Left lung (tissue), 10 donors: ENCODE results near the gene EIPR1. TPM values are rescaled to one million over a fixed set of nuclear protein-coding genes. Genes with fewer than 3 reads are reported as not detected.
A peak's percentile ranks its signal among the peaks of the same experiment; 100 is the strongest.

Experiments
- ATAC-seq: fragments of 200-7000 bp; cut with Tn5 transposase; one replicate; pipeline ENCODE4 v1.9.1; 2020; ENCODE audit warnings: moderate library complexity
- DNase-seq, 4 donors: peaks; one replicate each; pipeline ENCODE4 v3.0.0-alpha.2; 2013 to 2020
- H3K27ac ChIP-seq, 2 donors: fragments of 200-600 bp; sonication (generic) in 1 of 2; one replicate each; pipeline versions ENCODE4 v1.5.0 to v1.8.0; 2020 to 2021
- H3K27me3 ChIP-seq, 2 donors: fragments of 200-600 bp; sonication (generic) in 1 of 2; one replicate each; pipeline versions ENCODE4 v1.5.0 to v1.8.0; 2020 to 2021
- H3K36me3 ChIP-seq, 2 donors: fragments of 200-600 bp; sonication (generic) in 1 of 2; one replicate each; pipeline versions ENCODE4 v1.5.0 to v1.8.0; 2020 to 2021
- H3K4me1 ChIP-seq, 2 donors: fragments of 200-600 bp; one replicate each; pipeline ENCODE4 v1.8.0; 2021
- H3K4me3 ChIP-seq, 2 donors: fragments of 200-600 bp; sonication (generic) in 1 of 2; one replicate each; pipeline versions ENCODE4 v1.5.0 to v1.8.0; 2020 to 2021; ENCODE audit warnings: mild to moderate bottlenecking in 1 of 2
- H3K9me3 ChIP-seq, 2 donors: fragments of 200-600 bp; sonication (generic) in 1 of 2; one replicate each; pipeline versions ENCODE4 v1.5.0 to v1.8.0; 2020 to 2021
- CTCF ChIP-seq, 2 donors: fragments of 200-600 bp; sonication (generic) in 1 of 2; IDR thresholded peaks; one replicate each; pipeline versions ENCODE4 v1.5.0 to v1.8.0; 2021; ENCODE audit warnings: antibody characterized with exemption in 2 of 2
- intact Hi-C, 2 donors: fragments of 100-400 bp; cut with DNase I; formaldehyde crosslinking; loops; one replicate each; pipeline versions ENCODE4 v1.11.2 to v1.14.2; 2022
- polyA plus RNA-seq, 6 donors: library from polyadenylated mRNA; unstranded; fragments of 120-200 nt; gene quantifications; one replicate each; pipeline ENCODE4 v1.2.1, GENCODE V29; 2013; ENCODE audit not compliant: insufficient read length in 6 of 6
- total RNA-seq, 2 donors: library from RNA; stranded (reverse); fragmentation: NEBNext Ultra II Directional; extraction: Animal tissue kit (Norgen Biotek cat#: 25700); gene quantifications; one replicate each; pipeline ENCODE4 v1.2.1, GENCODE V29; 2021
- donor health status: DM: no; HTN: yes; CAD: no.
- donor health status: DM: no; HTN: no; CAD: no.

EIPR1 gene
- total and polyA plus RNA-seq, 8 donors = 18.1 to 24.4 (median 21.0) TPM

- DNase-seq = no peak
- Histone ChIP-seq H3K36me3 (peaks cover 0 to 16% of the 10 kb centered on the region in 2 donors), H3K27ac (no peak overlapping the region), H3K4me1 (no peaks in the 10 kb centered on the region), H3K9me3 (no peaks in the 10 kb centered on the region), H3K27me3 (no peaks in the 10 kb centered on the region), H3K4me3 (no peak overlapping the region)
- no peak for ATAC-seq
- no peak for TF ChIP-seq CTCF (IDR thresholded peaks at IDR 0.05)
- intact Hi-C loops = no loop called here
These were observed 59.6 kb downstream of the EIPR1 start for GRCh38 chr2:3317871-3318590.

- Histone ChIP-seq H3K4me3 (no peak overlapping the region), H3K4me1 (no peaks in the 10 kb centered on the region), H3K36me3 (peaks cover 0 to 16% of the 10 kb centered on the region in 2 donors), H3K9me3 (no peaks in the 10 kb centered on the region), H3K27ac (no peak overlapping the region), H3K27me3 (no peaks in the 10 kb centered on the region)
- intact Hi-C loops = no loop called here
- DNase-seq (no peak), ATAC-seq (no peak)
- TF ChIP-seq CTCF (IDR thresholded peaks at IDR 0.05) = no peak
These were observed 60.3 kb downstream of the EIPR1 start for GRCh38 chr2:3317277-3317685.

- intact Hi-C loops = no loop called here
- DNase-seq (no peak), ATAC-seq (no peak)
- Histone ChIP-seq H3K4me3 (no peak overlapping the region), H3K27ac (no peak overlapping the region), H3K36me3 (peaks cover 0 to 11% of the 10 kb centered on the region in 2 donors), H3K27me3 (no peaks in the 10 kb centered on the region), H3K4me1 (no peaks in the 10 kb centered on the region), H3K9me3 (no peaks in the 10 kb centered on the region)
- TF ChIP-seq CTCF (IDR thresholded peaks at IDR 0.05) = no peak
These were observed 61.0 kb downstream of the EIPR1 start for GRCh38 chr2:3316456-3317276.

- Histone ChIP-seq H3K4me1 (no peaks in the 10 kb centered on the region), H3K36me3 (peaks cover 0 to 10% of the 10 kb centered on the region in 2 donors), H3K4me3 (no peak overlapping the region), H3K27ac (no peak overlapping the region), H3K27me3 (no peaks in the 10 kb centered on the region), H3K9me3 (no peaks in the 10 kb centered on the region)
- no peak for ATAC-seq
- DNase-seq = no peak
- no peak for TF ChIP-seq CTCF (IDR thresholded peaks at IDR 0.05)
- intact Hi-C loops = no loop called here
These were observed 63.0 kb downstream of the EIPR1 start for GRCh38 chr2:3314626-3315025.

GRCh38 chr2:3313781-3314375, 63.7 kb downstream of the EIPR1 start:
- Histone ChIP-seq H3K27ac (no peak overlapping the region), H3K36me3 (peaks cover 0 to 10% of the 10 kb centered on the region in 2 donors), H3K9me3 (no peaks in the 10 kb centered on the region), H3K4me1 (no peaks in the 10 kb centered on the region), H3K4me3 (no peak overlapping the region), H3K27me3 (no peaks in the 10 kb centered on the region)
- peak in 1 of 4 donors; percentile 68 for DNase-seq
- no peak for TF ChIP-seq CTCF (IDR thresholded peaks at IDR 0.05)
- intact Hi-C loops = no loop called here
- no peak for ATAC-seq
